ENCODE results near the gene DHRS2. TPM values are rescaled to one million over a fixed set of nuclear protein-coding genes. Genes with fewer than 3 reads are reported as not detected.

The DHRS2 gene
- total RNA-seq, 1 donor from 2014 or later = not detected

GRCh38 chr14:23645812-23646647, 9.9 kb downstream of the DHRS2 start:
- no peak for TF ChIP-seq CTCF (conservative IDR thresholded peaks at IDR 0.05)
- DNase-seq (ENCODE audit: low read depth, low spot score) = no peak
- H3K27ac Mint-ChIP-seq (ENCODE audit: unreplicated experiment) = no peak overlapping the region
- H3K36me3 Mint-ChIP-seq (ENCODE audit: low read depth) = no peaks in the 10 kb centered on the region
- peaks cover 22% of the 10 kb centered on the region for H3K27me3 Mint-ChIP-seq (ENCODE audit: low read depth)
- no peak overlapping the region for H3K4me3 Mint-ChIP-seq
- no peaks in the 10 kb centered on the region for H3K4me1 Mint-ChIP-seq
- H3K9me3 Mint-ChIP-seq = no peaks in the 10 kb centered on the region

- TF ChIP-seq CTCF (conservative IDR thresholded peaks at IDR 0.05) = no peak
- H3K27ac Mint-ChIP-seq (ENCODE audit: unreplicated experiment) = no peak overlapping the region
- no peak for DNase-seq (ENCODE audit: low read depth, low spot score)
Measured at GRCh38 chr14:23646648-23647549, 10.7 kb downstream of the DHRS2 start.

GRCh38 chr14:23647619-23648018, 11.5 kb downstream of the DHRS2 start:
- Mint-ChIP-seq H3K27ac (ENCODE audit: unreplicated experiment) (no peak overlapping the region), H3K9me3 (no peaks in the 10 kb centered on the region), H3K27me3 (ENCODE audit: low read depth) (peaks cover 30% of the 10 kb centered on the region), H3K4me1 (no peaks in the 10 kb centered on the region), H3K4me3 (no peak overlapping the region), H3K36me3 (ENCODE audit: low read depth) (no peaks in the 10 kb centered on the region)
- no peak for TF ChIP-seq CTCF (conservative IDR thresholded peaks at IDR 0.05)
- DNase-seq (ENCODE audit: low read depth, low spot score) = no peak

More at GRCh38 chr14:23646648-23647549, 10.7 kb downstream of the DHRS2 start:
- no peak overlapping the region for H3K4me3 Mint-ChIP-seq
- no peaks in the 10 kb centered on the region for H3K36me3 Mint-ChIP-seq (ENCODE audit: low read depth)
- no peaks in the 10 kb centered on the region for H3K4me1 Mint-ChIP-seq
- H3K9me3 Mint-ChIP-seq = no peaks in the 10 kb centered on the region
- peaks cover 27% of the 10 kb centered on the region for H3K27me3 Mint-ChIP-seq (ENCODE audit: low read depth)

- TF ChIP-seq CTCF (conservative IDR thresholded peaks at IDR 0.05) = no peak
- H3K27ac Mint-ChIP-seq (ENCODE audit: unreplicated experiment) = no peak overlapping the region
- no peaks in the 10 kb centered on the region for H3K36me3 Mint-ChIP-seq (ENCODE audit: low read depth)
- H3K4me1 Mint-ChIP-seq = no peaks in the 10 kb centered on the region
- no peaks in the 10 kb centered on the region for H3K9me3 Mint-ChIP-seq
- peaks cover 34% of the 10 kb centered on the region for H3K27me3 Mint-ChIP-seq (ENCODE audit: low read depth)
- H3K4me3 Mint-ChIP-seq = no peak overlapping the region
- DNase-seq (ENCODE audit: low read depth, low spot score) = no peak
Measured at GRCh38 chr14:23648764-23649460, 12.7 kb downstream of the DHRS2 start.

GRCh38 chr14:23650506-23650905, 14.3 kb downstream of the DHRS2 start:
- peaks cover 41% of the 10 kb centered on the region for H3K27me3 Mint-ChIP-seq (ENCODE audit: low read depth)
- H3K4me1 Mint-ChIP-seq = no peaks in the 10 kb centered on the region
- H3K4me3 Mint-ChIP-seq = no peak overlapping the region
- no peak for TF ChIP-seq CTCF (conservative IDR thresholded peaks at IDR 0.05)
- H3K36me3 Mint-ChIP-seq (ENCODE audit: low read depth) = no peaks in the 10 kb centered on the region
- no peak for DNase-seq (ENCODE audit: low read depth, low spot score)
- no peak overlapping the region for H3K27ac Mint-ChIP-seq (ENCODE audit: unreplicated experiment)
- no peaks in the 10 kb centered on the region for H3K9me3 Mint-ChIP-seq
